ENCODE results near the gene IFT57. TPM values are rescaled to one million over a fixed set of nuclear protein-coding genes. Genes with fewer than 3 reads are reported as not detected.

The IFT57 gene
- polyA plus RNA-seq, 1 of the 3 experiments (the other 2 are of a cell fraction) = 81.6 TPM

GRCh38 chr3:108234387-108234957 lies 12.2 kb upstream of the IFT57 start:
- WGBS (ENCODE audit: low lambda C conversion rate) = 86% methylated on average over 1 of the region's 1 CpG
- CTCF ChIA-PET = no interaction called here
- H3F3A ChIP-seq (replicated peaks; ENCODE audit: insufficient read depth) = no peaks in the 10 kb centered on the region
- no peaks in the 10 kb centered on the region for H3K27me3 ChIP-seq (ENCODE audit: insufficient read depth)
- H3K79me2 ChIP-seq (ENCODE audit: insufficient read depth) = no peaks in the 10 kb centered on the region
- H3K36me3 ChIP-seq (replicated peaks in 1 of 2; ENCODE audit: control insufficient read depth in 1 of 2, insufficient read depth in 2 of 2, low read length in 1 of 2) = no peaks in the 10 kb centered on the region
- H4K20me1 ChIP-seq (ENCODE audit: insufficient read depth) = no peaks in the 10 kb centered on the region
- DNase-seq = peak; percentile 39
- no peaks in the 10 kb centered on the region for H3K9me2 ChIP-seq
- H2AFZ ChIP-seq (ENCODE audit: low read depth) = no peak overlapping the region
- H3K4me1 ChIP-seq (ENCODE audit: control insufficient read depth in 1 of 2, insufficient read depth in 2 of 2, low read depth in 1 of 2, low read length in 1 of 2) = peaks cover 0 to 3% of the 10 kb centered on the region in 2 experiments; a peak in 2 of 4 replicates
- H3K9ac ChIP-seq = no peak overlapping the region
- H3K27ac ChIP-seq (ENCODE audit: low read depth in 2 of 2, low read length in 1 of 2) = peak overlapping the region in 1 of 2 experiments; percentile 16; a peak in 2 of 4 replicates
- H3K4me2 ChIP-seq = no peak overlapping the region
- no peak overlapping the region for H3K4me3 ChIP-seq (ENCODE audit: low read depth in 2 of 2, low read length in 1 of 2)
- no peak for TF ChIP-seq RFX5 (IDR thresholded peaks at IDR 0.05; ENCODE audit: low read length)
- peak; percentile 67 for TF ChIP-seq RCOR1 (IDR thresholded peaks at IDR 0.05; ENCODE audit: low read length)
- peak; percentile 37; the same call in 1 of the 2 replicates for TF ChIP-seq GATA2 (CRISPR knock-in tag; IDR thresholded peaks at IDR 0.05)
- TF ChIP-seq EP300 (IDR thresholded peaks at IDR 0.05; ENCODE audit: borderline replicate concordance in 1 of 2, low read depth in 1 of 2, low read length in 1 of 2) = peak in 1 of 2 experiments; percentile 62; a peak in 2 of 4 replicates
- TF ChIP-seq CTCF (IDR thresholded peaks at IDR 0.05) = no peak
- POLR2A ChIA-PET = no interaction called here
- H3K9me3 ChIP-seq = no peaks in the 10 kb centered on the region

DNA sequence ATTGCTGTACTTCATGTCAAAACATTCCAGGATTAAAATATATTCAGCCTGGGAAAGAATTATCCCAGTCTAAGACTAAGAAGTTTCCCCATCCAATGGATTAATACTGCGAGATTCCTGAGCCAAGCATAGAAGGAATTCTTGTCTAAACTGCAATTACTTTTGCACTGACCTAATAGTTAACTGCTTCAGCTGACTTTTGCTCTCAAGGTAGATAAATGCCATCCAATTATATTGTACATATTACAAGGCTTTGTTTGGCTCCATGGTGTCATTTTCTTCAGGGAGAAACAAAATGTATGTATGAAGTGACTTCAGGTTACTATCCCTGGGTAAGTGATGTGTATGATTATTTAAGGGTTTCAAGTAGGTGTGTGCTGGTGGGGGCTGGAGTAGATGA lies 6.1 kb upstream of the IFT57 start:
- ChIA-PET CTCF (interaction anchor here (0.8 kb wide), 1 partner anchor 11 kb away, joined by 3 read pairs; no protein-coding TSS in a partner anchor), POLR2A (no interaction called here)
- 89% methylated on average over 1 of the region's 1 CpG for WGBS (ENCODE audit: low lambda C conversion rate)

More for the DNA sequence above, 6.1 kb upstream of the IFT57 start:
- no peaks in the 10 kb centered on the region for H3K9me3 ChIP-seq
- H3K9me2 ChIP-seq = no peaks in the 10 kb centered on the region
- H3K36me3 ChIP-seq (replicated peaks in 1 of 2; ENCODE audit: control insufficient read depth in 1 of 2, insufficient read depth in 2 of 2, low read length in 1 of 2) = no peaks in the 10 kb centered on the region
- no peaks in the 10 kb centered on the region for H4K20me1 ChIP-seq (ENCODE audit: insufficient read depth)
- DNase-seq = no peak
- TF ChIP-seq RCOR1 (IDR thresholded peaks at IDR 0.05; ENCODE audit: low read length) (no peak), CTCF (IDR thresholded peaks at IDR 0.05) (no peak), JUND (IDR thresholded peaks at IDR 0.05) (no peak), ELF1 (IDR thresholded peaks at IDR 0.05) (no peak), YY1 (IDR thresholded peaks at IDR 0.05; ENCODE audit: low read depth) (no peak), FOSL2 (IDR thresholded peaks at IDR 0.05; ENCODE audit: borderline replicate concordance, low read depth) (no peak), POLR2AphosphoS5 (IDR thresholded peaks at IDR 0.05; ENCODE audit: low read depth, low read length) (no peak), RXRA (IDR thresholded peaks at IDR 0.05; ENCODE audit: borderline replicate concordance, low read depth) (no peak), RFX5 (IDR thresholded peaks at IDR 0.05; ENCODE audit: low read length) (no peak)
- TF ChIP-seq, protein P1, sequence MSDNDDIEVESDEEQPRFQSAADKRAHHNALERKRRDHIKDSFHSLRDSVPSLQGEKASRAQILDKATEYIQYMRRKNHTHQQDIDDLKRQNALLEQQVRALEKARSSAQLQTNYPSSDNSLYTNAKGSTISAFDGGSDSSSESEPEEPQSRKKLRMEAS (IDR thresholded peaks at IDR 0.05; ENCODE audit: low read depth) = no peak
- TF ChIP-seq, protein P2, sequence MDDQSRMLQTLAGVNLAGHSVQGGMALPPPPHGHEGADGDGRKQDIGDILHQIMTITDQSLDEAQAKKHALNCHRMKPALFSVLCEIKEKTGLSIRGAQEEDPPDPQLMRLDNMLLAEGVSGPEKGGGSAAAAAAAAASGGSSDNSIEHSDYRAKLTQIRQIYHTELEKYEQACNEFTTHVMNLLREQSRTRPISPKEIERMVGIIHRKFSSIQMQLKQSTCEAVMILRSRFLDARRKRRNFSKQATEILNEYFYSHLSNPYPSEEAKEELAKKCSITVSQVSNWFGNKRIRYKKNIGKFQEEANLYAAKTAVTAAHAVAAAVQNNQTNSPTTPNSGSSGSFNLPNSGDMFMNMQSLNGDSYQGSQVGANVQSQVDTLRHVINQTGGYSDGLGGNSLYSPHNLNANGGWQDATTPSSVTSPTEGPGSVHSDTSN (IDR thresholded peaks at IDR 0.05) = no peak
- H3K27ac ChIP-seq (ENCODE audit: low read depth in 2 of 2, low read length in 1 of 2) = no peak overlapping the region
- no peak overlapping the region for H2AFZ ChIP-seq (ENCODE audit: low read depth)
- H3K4me1 ChIP-seq (ENCODE audit: control insufficient read depth in 1 of 2, insufficient read depth in 2 of 2, low read depth in 1 of 2, low read length in 1 of 2) = peaks cover 8 to 15% of the 10 kb centered on the region in 2 experiments; a peak in 3 of 4 replicates
- H3K4me2 ChIP-seq = no peak overlapping the region
- no peak overlapping the region for H3K4me3 ChIP-seq (ENCODE audit: low read depth in 2 of 2, low read length in 1 of 2)
- H3K9ac ChIP-seq = no peak overlapping the region
- no peaks in the 10 kb centered on the region for H3K79me2 ChIP-seq (ENCODE audit: insufficient read depth)
- no peaks in the 10 kb centered on the region for H3F3A ChIP-seq (replicated peaks; ENCODE audit: insufficient read depth)
- no peaks in the 10 kb centered on the region for H3K27me3 ChIP-seq (ENCODE audit: insufficient read depth)

Measured in SK-N-SH (cell line).